HepG2 (cell line): Measurements from ENCODE around the gene SCYGR4. TPM values are rescaled to one million over a fixed set of nuclear protein-coding genes. Genes with fewer than 3 reads are reported as not detected.

Source experiments
- AFF4 ChIP-seq: sonication (generic); formaldehyde crosslinking; IDR thresholded peaks from 2 replicates; pipeline ENCODE4 v1.4.0; 2020; ENCODE audit warnings: missing genetic modification reagents
- DRAP1 ChIP-seq: IDR thresholded peaks from 2 replicates; pipeline ENCODE4 v1.6.1; 2016; ENCODE audit warnings: missing genetic modification reagents, missing compliant biosample characterization
- ELF3 ChIP-seq: IDR thresholded peaks from 2 replicates; pipeline ENCODE4 v1.6.1; 2016; ENCODE audit warnings: missing genetic modification reagents, missing compliant biosample characterization
- GFI1 ChIP-seq: sonication (generic); formaldehyde crosslinking; IDR thresholded peaks from 2 replicates; pipeline ENCODE4 v1.5.0; 2020; ENCODE audit warnings: missing genetic modification reagents, mild to moderate bottlenecking, borderline replicate concordance
- MBD4 ChIP-seq: IDR thresholded peaks from 2 replicates; pipeline ENCODE4 v1.6.1; 2012; ENCODE audit warnings: low read length, inconsistent platforms, borderline replicate concordance
- MTF2 ChIP-seq: sonication (generic); formaldehyde crosslinking; IDR thresholded peaks from 2 replicates; pipeline ENCODE4 v1.5.0; 2020; ENCODE audit warnings: missing genetic modification reagents, borderline replicate concordance
- NFAT5 ChIP-seq: sonication (generic); formaldehyde crosslinking; IDR thresholded peaks from 2 replicates; pipeline ENCODE4 v1.4.0; 2020; ENCODE audit warnings: missing genetic modification reagents
- SKI ChIP-seq: fragments of 450-650 bp; IDR thresholded peaks from one replicate; pipeline ENCODE4 v1.6.1; 2018; ENCODE audit warnings: mild to moderate bottlenecking; ENCODE audit not compliant: partially characterized antibody
- SMARCE1 ChIP-seq: fragments of 450-650 bp; IDR thresholded peaks from 2 replicates; pipeline ENCODE4 v1.6.1; 2017; ENCODE audit warnings: borderline replicate concordance
- SNAPC5 ChIP-seq: sonication (generic); formaldehyde crosslinking; IDR thresholded peaks from 2 replicates; pipeline ENCODE4 v1.8.1; 2023; ENCODE audit warnings: mild to moderate bottlenecking, missing genetic modification reagents, borderline replicate concordance
- STAT5B ChIP-seq: sonication (generic); formaldehyde crosslinking; IDR thresholded peaks from 2 replicates; pipeline ENCODE4 v1.4.0; 2020; ENCODE audit warnings: missing genetic modification reagents
- ZBTB2 ChIP-seq: sonication (generic); formaldehyde crosslinking; IDR thresholded peaks from 2 replicates; pipeline ENCODE4 v1.8.0; 2022; ENCODE audit warnings: low read depth, missing genetic modification reagents
- ZC3H13 ChIP-seq: sonication (generic); formaldehyde crosslinking; IDR thresholded peaks from 2 replicates; pipeline ENCODE4 v1.8.1; 2023; ENCODE audit warnings: mild to moderate bottlenecking, missing genetic modification reagents, moderate library complexity
- ZNF335 ChIP-seq: sonication (generic); formaldehyde crosslinking; IDR thresholded peaks from 2 replicates; pipeline ENCODE4 v1.4.0; 2020; ENCODE audit warnings: missing genetic modification reagents
- ZNF367 ChIP-seq: sonication (generic); formaldehyde crosslinking; IDR thresholded peaks from 2 replicates; pipeline ENCODE4 v1.4.0; 2020; ENCODE audit warnings: missing genetic modification reagents, borderline replicate concordance
- ZNF414 ChIP-seq: sonication (generic); formaldehyde crosslinking; IDR thresholded peaks from 2 replicates; pipeline ENCODE4 v1.5.0; 2020; ENCODE audit warnings: missing genetic modification reagents
- ZNF558 ChIP-seq: sonication (generic); formaldehyde crosslinking; IDR thresholded peaks from 2 replicates; pipeline ENCODE4 v1.9.0; 2022; ENCODE audit warnings: mild to moderate bottlenecking, missing genetic modification reagents, borderline replicate concordance
- ZNF878 ChIP-seq: sonication (generic); formaldehyde crosslinking; IDR thresholded peaks from 2 replicates; pipeline ENCODE4 v1.8.1; 2023; ENCODE audit warnings: mild to moderate bottlenecking, missing genetic modification reagents, moderate library complexity
- polyA plus RNA-seq, 8 experiments: library from polyadenylated mRNA; depleted of rRNA in 3 of 8; stranded (reverse) in 7 of 8; unstranded in 1 of 8; fragments of >200 nt; fragmentation: Illumina TruSeq in 4 of 8; extraction: Trizol in 4 of 8; gene quantifications; 2 replicates each; pipeline versions ENCODE4 v1.2.1 to v1.2.3, GENCODE V29; 2011 to 2016; ENCODE audit warnings: low read depth in 4 of 8, missing spikeins in 1 of 8, mixed read lengths in 1 of 8; ENCODE audit not compliant: insufficient read depth in 1 of 8
- total RNA-seq, 5 experiments: library from RNA; depleted of rRNA; stranded (reverse); fragments of >200 nt; fragmentation: Illumina TruSeq; extraction: Trizol; gene quantifications; 2 replicates each; pipeline ENCODE4 v1.2.3, GENCODE V29; 2016; ENCODE audit warnings: low read depth in 1 of 5

The SCYGR4 gene
- total and polyA plus RNA-seq, 2 of the 13 experiments (the other 11 are each of a cell fraction or from before 2014, with no cell fraction given) = not detected

- TF ChIP-seq AFF4 (CRISPR knock-in tag) (no peak), ZC3H13 (CRISPR knock-in tag) (no peak), ZNF878 (no peak), ZNF558 (CRISPR knock-in tag) (no peak), MBD4 (no peak), SMARCE1 (no peak), MTF2 (CRISPR knock-in tag) (no peak), ZNF367 (CRISPR knock-in tag) (no peak), ZBTB2 (CRISPR knock-in tag) (no peak), ZNF335 (CRISPR knock-in tag) (0 out of 2 replicates have a peak, but pooled peaks have one; percentile 59), STAT5B (CRISPR knock-in tag) (no peak), SNAPC5 (CRISPR knock-in tag) (no peak), ELF3 (CRISPR knock-in tag) (peak; percentile 41; the same call in 1 of the 2 replicates), NFAT5 (no peak), DRAP1 (CRISPR knock-in tag) (0 out of 2 replicates have a peak, but pooled peaks have one; percentile 13), ZNF414 (CRISPR knock-in tag) (peak; percentile 68; the same call in 1 of the 2 replicates), GFI1 (CRISPR knock-in tag) (peak; percentile 80), SKI (peak; percentile 37)
Measured at GRCh38 chr2:227643990-227644551, 26.8 kb downstream of the SCYGR4 start (continued).
